Amniotic stem cell (primary cell): ENCODE data around the gene CCAR1.
"Not testable (repeated sequence)": the region's sequence is repeated elsewhere in the genome, so short reads cannot be mapped to it uniquely, and the experiment has no call there.

Experiments used
- DNase-seq: peaks from one replicate; lab custom pipeline; 2025; lab: John Stamatoyannopoulos, UW

CCAR1 gene

DNA sequence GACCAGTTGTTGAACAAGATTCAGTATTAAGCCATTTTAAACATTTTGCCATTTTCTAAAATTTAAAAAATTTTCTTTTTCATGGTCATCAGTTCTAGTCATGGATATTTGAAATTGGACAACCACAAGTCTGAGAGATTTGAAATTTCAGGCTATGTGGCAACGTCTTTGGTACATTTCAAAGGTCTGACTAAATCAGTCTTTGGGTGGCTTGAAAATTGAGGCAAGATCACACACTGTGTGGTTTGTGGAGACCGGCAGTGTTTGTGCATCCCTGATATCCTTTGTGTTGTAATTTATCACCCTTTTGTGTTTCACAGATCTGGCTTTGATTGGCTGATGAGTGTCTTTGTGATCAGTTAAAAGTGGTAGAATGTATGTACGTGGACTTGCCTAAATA lies 35.7 kb downstream of the CCAR1 start:
- DNase-seq = no peak

DNA sequence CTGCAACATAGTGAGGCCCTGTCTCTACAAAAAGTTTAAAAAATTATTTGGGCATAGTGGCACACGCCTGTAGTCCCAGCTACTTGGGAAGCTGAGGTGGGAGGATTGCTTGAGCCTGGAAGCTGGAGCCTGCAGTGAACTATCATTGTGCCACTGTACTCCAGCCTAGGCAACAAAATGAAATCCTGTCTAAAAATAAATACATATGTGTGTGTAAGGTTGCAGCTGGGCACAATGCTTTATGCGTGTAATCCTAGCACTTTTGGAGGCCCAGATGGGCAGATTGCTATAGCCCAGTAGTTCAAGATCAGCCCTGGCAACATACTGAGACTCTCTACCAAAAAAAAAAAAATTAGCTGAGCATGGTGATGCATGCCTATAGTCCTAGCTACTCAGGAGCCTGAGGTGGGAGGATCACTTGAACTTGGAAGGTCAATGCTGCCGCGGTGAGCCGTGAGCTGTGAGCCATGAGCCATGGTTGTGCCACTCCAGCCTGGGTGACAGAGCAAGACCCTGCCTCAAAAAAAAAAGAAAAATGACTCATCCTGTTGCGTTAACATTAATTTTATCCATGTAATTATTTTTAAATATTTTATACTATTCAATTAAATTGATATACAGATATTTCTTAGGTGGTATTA lies 38.3 kb downstream of the CCAR1 start:
- no peak for DNase-seq

- no peak for DNase-seq
These were observed 38.9 kb downstream of the CCAR1 start for GRCh38 chr10:68759967-68760366.

- DNase-seq = not testable (repeated sequence)
These were observed 46.4 kb downstream of the CCAR1 start for GRCh38 chr10:68767407-68767806.

DNA sequence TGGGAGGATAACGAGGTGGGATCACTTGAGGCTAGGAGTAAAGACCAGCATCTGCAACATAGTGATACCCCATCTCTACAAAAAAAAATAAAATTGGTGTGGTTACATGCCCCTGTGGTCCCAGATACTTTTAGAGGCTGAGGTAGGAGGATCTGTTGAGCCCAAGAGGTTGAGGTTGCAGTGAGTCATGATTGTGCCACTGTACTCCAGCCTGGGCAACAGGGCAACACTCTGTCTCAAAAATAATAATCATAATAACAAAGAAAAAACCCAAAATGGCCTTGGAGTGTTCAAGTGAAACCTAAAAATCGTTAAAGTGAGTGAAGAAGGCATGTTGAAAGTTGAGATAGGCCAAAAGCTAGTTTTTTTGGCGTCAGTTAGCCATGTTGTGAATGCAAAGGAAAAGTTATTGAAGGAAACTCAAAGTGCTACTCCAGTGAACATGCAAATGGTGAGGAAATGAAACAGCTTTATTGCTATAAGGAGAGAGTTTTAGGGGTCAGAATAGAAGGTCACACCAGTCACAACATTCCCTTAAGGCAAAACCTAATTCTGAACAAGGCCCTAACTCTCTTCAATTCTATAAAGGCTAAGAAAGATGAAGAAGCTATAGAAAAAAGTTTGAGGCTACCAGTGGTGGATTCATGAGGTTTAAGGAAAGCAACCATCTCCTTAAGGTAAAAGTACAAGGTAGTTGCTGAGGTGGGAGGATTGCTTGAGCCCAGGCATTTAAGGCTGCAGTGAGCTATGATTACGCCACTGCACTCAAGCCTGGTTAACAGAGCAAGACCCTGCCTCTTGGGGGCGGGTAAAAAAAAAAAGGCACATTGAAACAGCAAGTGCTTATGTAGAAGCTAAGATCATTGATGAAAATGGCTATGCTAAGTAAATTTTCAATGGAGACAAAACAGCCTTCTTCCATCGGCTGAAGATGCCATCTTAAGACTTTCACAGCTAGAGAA lies 60.9 kb downstream of the CCAR1 start:
- DNase-seq = no peak

GRCh38 chr10:68784476-68784875 lies 63.4 kb downstream of the CCAR1 start:
- DNase-seq = no peak

DNA sequence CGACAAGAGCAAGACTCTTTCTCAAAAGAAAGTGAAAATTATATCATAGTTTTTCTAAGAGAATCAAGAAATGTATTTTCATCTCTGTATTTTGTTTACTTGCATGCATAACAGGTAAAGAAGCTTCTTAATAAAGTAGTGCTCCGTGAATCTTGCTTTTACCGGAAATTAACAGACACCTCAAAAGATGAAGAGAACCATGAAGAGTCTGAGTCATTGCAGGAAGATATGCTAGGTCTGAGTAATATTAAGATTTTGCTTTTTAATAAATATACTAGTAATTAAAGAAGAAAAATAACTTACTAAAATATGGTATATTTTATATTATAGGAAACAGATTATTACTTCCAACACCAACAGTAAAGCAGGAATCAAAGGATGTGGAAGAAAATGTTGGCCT lies 66.8 kb downstream of the CCAR1 start:
- no peak for DNase-seq

- no peak for DNase-seq
These were observed 69.4 kb downstream of the CCAR1 start for GRCh38 chr10:68790476-68790875.

GRCh38 chr10:68792115-68792514 lies 71.1 kb downstream of the CCAR1 start:
- no peak for DNase-seq

DNA sequence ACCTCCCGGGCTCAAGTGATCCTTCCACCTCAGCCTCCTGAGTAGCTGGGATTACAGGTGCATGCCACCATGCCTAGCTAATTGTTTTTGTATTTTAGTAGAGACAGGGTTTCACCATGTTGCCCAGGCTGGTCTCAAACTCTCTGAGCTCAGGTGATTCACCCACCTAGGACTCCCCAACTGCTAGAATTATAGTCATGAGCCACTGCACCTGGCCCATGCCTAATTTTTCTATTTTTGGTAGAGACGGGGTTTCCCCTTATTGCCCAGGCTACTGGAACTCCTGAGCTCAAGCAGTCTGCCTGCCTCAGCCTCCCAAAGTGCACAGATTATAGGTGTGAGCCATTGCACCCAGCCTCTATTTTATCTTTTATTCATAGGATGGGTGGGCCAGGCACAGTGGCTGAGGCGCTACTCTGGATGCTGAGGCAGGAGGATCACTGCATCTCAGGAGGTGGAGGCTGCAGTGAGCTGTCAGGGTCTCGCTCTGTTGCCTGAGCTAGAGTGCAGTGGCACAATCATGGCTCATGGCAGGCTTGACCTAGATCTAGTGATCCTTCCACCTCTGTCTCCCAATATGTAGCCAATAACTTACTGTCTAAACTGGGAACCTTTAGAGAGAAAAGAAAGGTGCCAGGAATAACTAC lies 75.0 kb downstream of the CCAR1 start:
- DNase-seq = no peak

DNA sequence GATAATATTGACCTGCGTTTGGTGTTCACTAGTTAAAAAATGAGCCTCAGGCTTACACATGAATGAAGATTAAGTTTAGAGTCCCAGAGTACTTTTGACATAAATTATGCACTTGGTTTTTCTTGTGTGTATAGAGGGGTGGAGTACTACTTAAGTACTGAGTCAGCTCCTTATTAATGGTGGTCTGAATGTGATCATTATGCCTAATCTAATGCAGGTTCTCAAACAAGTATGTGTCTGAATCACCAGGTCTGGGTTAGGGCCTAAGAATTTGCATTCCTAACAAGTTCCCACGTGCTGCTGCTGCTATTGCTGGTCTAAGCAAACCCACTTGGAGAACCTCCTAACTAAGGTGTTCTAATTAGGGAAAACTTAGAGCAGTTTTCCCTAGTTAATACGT lies 75.6 kb downstream of the CCAR1 start:
- DNase-seq = no peak

GRCh38 chr10:68800211-68800610 lies 79.2 kb downstream of the CCAR1 start:
- no peak for DNase-seq

- no peak for DNase-seq
These were observed 83.7 kb downstream of the CCAR1 start for GRCh38 chr10:68804692-68805091.

GRCh38 chr10:68810830-68811229 lies 89.8 kb downstream of the CCAR1 start:
- not testable (repeated sequence) for DNase-seq

GRCh38 chr10:68811314-68812009 lies 90.4 kb downstream of the CCAR1 start:
- DNase-seq = no peak

DNA sequence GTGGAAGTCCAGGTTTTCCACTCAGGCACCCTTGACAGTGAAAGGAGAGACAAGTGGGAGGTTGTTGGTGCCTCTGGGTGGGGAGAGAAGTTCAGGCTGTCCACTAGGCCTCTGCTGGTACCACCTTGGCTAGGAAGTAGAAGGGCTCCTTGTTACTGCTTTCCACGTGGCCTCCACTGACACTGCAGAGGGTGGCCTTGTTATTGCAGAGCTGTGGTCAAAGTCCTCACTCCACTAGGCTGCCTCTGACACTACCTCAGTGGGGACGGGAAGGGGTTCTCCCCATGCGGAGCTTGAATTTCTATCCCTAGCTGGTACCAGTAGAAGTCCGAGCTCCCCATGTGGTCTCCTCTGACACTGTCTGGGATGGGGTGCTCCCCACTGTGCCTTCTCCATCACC lies 91.4 kb downstream of the CCAR1 start:
- DNase-seq = no peak

GRCh38 chr10:68813559-68813958 lies 92.5 kb downstream of the CCAR1 start:
- no peak for DNase-seq

- DNase-seq = no peak
These were observed 95.9 kb downstream of the CCAR1 start for GRCh38 chr10:68816796-68817412.

DNA sequence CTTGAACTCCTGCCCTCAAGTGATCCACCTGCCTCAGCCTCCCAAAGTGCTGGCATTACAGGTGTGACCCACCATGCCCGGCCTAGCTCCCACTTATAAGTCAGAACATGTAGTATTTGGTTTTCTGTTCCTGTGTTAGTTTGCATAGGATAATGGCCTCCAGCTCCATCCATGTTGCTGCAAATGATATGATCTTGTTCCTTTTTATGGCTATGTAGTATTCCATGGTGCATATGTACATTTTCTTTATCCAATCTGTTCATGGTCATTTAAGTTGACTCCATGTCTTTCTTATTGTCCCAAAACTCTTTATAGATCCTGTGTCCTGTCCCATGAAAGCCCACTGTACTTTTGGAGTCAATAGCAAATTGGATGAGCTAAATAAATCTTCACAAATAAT lies 99.3 kb downstream of the CCAR1 start:
- not testable (repeated sequence) for DNase-seq

- DNase-seq = not testable (repeated sequence)
These were observed 101.6 kb downstream of the CCAR1 start for GRCh38 chr10:68822626-68823025.

DNA sequence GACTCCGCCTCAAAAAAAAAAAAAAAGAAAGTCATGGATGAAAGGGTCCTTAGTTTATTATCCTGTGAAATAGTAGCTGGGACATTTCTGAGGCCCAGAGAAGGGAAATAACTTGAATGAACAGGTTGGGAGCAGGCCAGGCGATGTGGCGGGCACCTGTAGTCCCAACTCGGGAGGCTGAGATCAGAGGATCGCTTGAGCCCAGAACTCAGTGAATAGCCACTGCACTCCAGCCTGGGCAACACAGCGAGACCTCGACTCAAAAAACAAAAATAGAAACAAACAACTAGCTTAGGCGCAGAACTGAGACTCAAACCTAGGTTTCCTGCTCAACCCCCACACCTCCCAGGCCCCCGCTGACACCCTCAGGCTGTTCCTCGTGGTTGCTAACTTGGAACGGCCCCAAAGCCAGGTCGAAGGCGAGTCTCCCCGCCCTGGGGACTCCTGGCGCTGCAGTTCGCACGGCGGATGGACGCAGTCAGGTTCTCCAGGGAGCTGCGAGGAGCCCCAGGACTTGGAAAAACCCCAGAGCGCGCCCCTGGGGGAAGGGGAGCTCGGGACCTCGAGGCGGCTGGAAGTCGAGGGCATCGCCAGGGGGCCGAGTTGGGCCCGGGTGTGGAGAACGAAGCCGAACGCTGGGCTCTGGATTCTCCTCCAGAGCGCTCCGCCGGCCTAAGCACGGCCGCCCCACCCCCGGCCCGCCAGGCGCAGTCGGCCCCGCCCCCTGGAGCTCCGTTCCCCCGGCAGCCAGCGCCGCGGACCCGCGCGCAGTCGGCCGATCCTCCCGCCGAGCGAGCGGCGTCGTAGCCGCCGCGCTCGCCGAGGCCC lies 105.9 kb downstream of the CCAR1 start, which contains the start of gene STOX1:
Gene STOX1, plus strand, starts transcription at position 768 of the 828 bp plus-strand sequence. CDS start 93 bp downstream, outside the sequence.
- no peak for DNase-seq
